UCSD-AML1 (cell line): ENCODE measurements around the gene RAB15.
A peak's percentile ranks its signal among the peaks of the same experiment; 100 is the strongest.

Experiments used
- DNase-seq: peaks from one replicate; lab custom pipeline; 2025; ENCODE audit not compliant: unreplicated experiment; lab: John Stamatoyannopoulos, UW

RAB15 gene

GRCh38 chr14:64990939-64991338 is 18.8 kb upstream of the RAB15 start:
- no peak for DNase-seq

GRCh38 chr14:64990296-64990695 is 18.2 kb upstream of the RAB15 start:
- DNase-seq, result peak; percentile 43

DNA sequence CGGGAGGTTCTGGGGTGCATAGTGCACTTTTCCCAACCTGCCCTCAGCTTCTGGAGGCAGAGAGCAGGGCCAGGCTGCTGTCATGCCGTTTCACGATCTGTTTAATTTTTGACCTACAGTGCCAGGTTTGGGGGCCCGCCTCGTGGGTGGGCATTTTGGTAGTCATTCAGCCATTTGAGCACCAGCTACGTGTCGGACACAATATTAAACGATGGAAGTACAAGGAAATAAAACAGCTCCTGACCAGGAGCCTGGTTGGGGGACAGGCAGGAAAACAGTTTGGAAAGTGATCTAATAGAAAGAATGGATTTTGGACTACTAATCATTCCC is 15.3 kb upstream of the RAB15 start:
- DNase-seq, result no peak

DNA sequence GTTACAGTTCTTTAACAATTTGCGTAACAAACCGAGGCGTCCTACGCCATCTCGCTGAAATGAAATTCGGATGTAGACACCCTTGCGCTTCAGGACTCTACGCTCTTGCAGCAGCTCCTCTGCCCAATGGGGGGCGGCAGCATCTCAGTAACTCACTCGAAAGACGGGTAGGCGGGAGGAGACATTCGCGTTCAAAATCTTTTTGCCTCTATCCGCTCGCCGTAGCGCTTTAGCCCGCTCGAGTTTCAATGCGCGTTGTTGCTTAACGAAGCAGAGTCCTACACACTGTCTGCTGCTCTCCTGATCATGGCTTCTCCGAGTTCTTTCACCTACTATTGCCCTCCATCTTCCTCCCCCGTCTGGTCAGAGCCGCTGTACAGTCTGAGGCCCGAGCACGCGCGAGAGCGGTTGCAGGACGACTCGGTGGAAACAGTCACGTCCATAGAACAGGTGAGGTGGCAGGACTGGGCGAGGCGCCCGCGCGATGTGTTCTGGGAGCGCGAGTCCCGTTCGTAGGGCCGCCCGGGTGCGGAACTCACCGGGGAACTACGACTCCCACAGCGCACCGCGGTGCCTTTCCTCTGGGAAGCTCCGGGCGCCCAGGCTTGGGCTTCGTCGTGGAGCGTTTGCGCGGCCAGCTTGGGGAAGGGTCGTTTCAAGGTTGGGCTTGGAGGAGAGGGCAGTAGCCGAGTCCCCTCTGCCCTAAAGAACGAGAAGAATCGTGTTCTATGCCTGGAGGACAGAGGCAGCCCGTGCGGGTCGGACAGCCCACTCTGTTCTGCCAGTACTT is 14.7 kb upstream of the RAB15 start, which contains the start of gene FNTB:
Gene FNTB, plus strand, starts transcription at position 248 of the 790 bp plus-strand sequence. Its CDS starts 59 bp downstream, at position 307.
- peak; percentile 95 for DNase-seq

- no peak for DNase-seq
Observed at GRCh38 chr14:64983439-64984310, 11.5 kb upstream of the RAB15 start.

- no peak for DNase-seq
Observed at GRCh38 chr14:64979336-64980074, 7.4 kb upstream of the RAB15 start.

DNA sequence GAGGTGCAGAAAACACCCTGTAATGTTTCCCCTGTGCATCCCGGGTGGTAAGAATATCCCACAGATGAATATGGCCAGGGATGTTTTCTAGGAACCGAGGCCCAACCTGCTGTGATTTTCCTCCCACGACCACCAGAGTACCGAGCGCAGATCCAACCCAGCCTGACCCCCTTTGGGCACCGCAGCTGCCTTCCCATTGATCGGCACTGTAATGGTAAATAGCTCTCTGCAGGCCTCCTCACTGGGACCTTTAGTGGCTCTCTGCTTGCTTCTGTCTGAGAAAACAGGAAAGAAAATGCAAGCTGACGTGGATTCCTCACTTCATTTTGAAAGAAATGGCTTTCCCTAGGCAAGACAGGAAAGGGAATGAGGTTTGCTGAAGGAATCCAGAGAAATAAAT is 2.4 kb upstream of the RAB15 start:
- no peak for DNase-seq

DNA sequence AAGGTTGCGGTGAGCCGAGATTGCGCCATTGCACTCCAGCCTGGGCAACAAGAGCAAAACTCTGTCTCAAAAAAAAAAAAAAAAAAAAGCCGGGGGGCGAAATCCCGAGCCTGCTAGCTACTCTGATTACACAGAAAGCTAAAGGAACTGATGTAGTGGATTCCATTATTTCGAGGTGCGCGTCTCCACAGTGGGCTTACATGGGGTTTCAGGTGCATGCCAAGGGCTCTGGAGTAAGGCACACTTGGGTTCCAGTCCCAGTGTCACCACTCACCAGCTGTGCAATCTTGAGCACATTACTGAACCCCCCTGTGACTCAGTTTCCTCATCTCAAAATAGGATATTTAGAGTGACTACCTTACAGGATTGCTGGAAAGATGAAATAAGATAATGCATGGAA is 1.7 kb upstream of the RAB15 start:
- DNase-seq, result no peak

DNA sequence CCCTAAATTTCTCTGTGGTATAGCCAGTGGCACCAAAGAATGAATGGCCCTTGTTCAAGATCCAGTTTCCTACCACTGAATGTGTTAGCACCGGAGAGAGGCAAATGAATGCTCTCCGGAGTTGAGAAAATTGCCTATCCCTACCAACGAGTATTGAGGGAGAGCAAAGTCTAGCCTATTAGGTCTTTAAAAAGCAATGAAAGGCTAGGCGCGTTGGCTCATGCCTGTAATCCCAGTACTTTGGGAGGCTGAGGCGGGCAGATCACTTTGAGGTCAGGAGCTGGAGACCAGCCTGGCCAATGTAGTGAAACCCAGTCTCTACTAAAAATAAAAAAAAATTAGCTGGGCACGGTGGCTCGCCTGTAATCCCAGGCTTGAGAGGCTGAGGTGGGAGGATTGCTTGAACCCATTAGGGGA is 898 bp upstream of the RAB15 start:
- no peak for DNase-seq

- DNase-seq, result no peak
Observed at GRCh38 chr14:64971491-64971942, 619 bp downstream of the RAB15 start.

DNA sequence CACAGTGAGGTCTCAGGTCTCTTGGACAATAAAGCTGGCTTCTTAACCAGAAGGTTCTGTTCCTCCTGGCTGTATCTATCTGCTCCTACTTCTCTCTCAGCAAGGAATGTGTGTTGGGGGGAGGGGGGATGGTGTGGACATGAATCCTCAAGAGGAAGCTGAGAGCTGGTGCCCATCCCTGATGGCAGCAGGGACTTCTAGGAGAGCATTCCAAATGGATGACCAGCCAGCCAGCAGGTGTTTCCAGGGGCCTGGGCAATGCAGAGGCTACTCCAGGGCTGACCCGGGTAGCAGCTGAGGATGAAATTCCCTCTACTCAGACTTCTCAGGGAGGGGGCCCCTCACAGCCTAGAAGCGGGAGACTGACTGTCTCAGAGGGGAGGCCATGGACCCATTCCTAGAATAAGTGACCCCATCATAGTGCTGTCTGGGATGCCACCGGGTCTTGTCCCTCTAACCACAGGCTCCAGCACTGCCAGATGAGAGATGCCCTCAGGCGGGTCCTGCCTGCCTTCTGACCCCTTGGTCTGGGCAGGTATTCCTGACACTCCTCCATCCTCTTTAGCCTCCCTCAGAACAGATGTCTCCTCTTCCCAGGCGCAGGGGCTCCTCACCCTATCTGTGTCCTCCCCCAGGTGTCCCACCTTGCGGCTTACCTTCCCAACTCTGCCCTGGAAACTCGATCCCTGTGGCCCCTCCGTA is 1.2 kb downstream of the RAB15 start:
- no peak for DNase-seq

- peak; percentile 34 for DNase-seq
Observed at GRCh38 chr14:64970041-64970440, 2.1 kb downstream of the RAB15 start.

DNA sequence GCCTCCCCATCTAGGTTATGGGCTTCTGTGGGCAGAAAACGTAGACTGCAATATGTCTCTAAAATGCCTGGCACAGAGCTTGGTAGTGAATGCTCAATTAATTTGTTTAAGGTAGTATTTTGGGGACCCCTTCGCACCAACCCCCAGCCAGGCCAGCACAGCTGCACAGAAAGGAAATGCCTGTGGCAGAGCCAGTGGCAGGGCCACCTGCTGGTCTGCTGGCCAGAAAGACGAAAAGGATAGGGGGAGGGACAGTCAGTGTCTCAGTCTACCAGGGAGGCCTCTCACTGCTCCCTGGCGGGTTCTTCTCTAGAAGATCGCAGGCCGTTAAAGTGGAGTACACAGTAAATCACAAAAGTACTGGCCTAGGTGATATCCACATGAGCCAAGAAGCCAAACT is 3.5 kb downstream of the RAB15 start:
- no peak for DNase-seq

- DNase-seq, result no peak
Observed at GRCh38 chr14:64968167-64968566, 4.0 kb downstream of the RAB15 start.

DNA sequence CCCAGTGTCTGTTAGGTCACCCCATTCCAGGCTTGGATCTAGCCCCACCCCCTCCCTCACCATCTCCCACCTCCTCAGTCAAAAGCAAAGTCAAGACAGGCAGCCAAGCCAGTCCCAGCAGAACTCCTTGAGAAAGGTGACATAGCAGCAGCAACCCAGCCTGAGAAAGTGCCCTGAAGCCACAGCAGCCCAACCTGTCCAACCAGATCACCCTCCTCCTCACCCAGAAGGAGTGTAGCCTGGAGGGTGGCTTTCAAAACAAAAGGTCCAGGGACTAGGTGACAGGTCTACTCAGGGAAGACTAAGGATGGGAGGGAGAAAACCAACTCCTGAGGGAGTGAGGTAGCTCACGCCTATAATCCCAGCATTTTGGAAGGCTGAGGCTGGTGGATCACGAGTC is 5.2 kb downstream of the RAB15 start:
- no peak for DNase-seq

- no peak for DNase-seq
Observed at GRCh38 chr14:64965356-64966000, 6.7 kb downstream of the RAB15 start.

GRCh38 chr14:64963611-64964010 is 8.5 kb downstream of the RAB15 start:
- DNase-seq, result no peak

GRCh38 chr14:64960762-64961276 is 11.3 kb downstream of the RAB15 start:
- no peak for DNase-seq

- no peak for DNase-seq
Observed at GRCh38 chr14:64958743-64959142, 13.4 kb downstream of the RAB15 start.

DNA sequence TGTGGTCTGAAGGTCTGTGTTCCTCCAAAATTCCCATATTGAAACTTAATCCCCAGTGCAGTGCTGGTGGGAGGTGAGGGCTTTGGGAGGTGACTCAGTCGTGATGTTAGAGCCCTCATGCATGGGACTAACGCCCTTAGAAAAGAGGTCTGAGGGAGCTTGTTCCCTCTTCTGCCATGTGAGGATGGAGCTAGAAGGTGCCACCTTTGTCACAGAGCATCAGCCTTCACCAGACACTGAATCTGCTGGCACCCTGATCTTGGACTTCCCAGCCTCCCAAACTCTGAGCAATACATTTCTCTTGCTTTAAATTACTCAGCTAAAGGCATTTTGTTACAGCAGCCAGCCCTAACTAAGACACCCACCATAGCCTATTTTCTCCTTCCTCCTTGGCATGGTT is 13.9 kb downstream of the RAB15 start:
- DNase-seq, result no peak
